K562 (cell line): Measurements from ENCODE around the gene ZNF284. TPM values are rescaled to one million over a fixed set of nuclear protein-coding genes. Genes with fewer than 3 reads are reported as not detected.

Experiments used
- E2F3 ChIP-seq: fragments of 250-450 bp; sonication (Bioruptor Pico); IDR thresholded peaks from 2 replicates; pipeline ENCODE4 v1.4.0; 2020; ENCODE audit warnings: mild to moderate bottlenecking
- GABPB1 ChIP-seq: sonication (generic); formaldehyde crosslinking; IDR thresholded peaks from 2 replicates; pipeline ENCODE4 v1.8.0; 2022; ENCODE audit warnings: mild to moderate bottlenecking, missing genetic modification reagents
- RBFOX2 ChIP-seq: fragments of 200-400 bp; formaldehyde crosslinking; IDR thresholded peaks from 2 replicates; pipeline ENCODE4 v1.6.1; 2017; ENCODE audit warnings: low read depth, mild to moderate bottlenecking, low read length, moderate library complexity
- RCOR1 ChIP-seq, 2 experiments: IDR thresholded peaks; 2 replicates each; pipeline ENCODE4 v1.6.1; 2012; ENCODE audit warnings: low read depth in 2 of 2, low read length in 2 of 2, borderline replicate concordance in 1 of 2, improper control_type of control experiment in 1 of 2
- REST ChIP-seq, 2 experiments: fragments of 450-650 bp; formaldehyde crosslinking in 1 of 2; IDR thresholded peaks; 2 replicates each; pipeline versions ENCODE4 v1.4.0 to v1.6.1; 2014 to 2020; ENCODE audit warnings: mild to moderate bottlenecking in 2 of 2, borderline replicate concordance in 1 of 2, low read depth in 1 of 2
- SP1 ChIP-seq: sonication (generic); formaldehyde crosslinking; IDR thresholded peaks from 2 replicates; pipeline ENCODE4 v1.8.1; 2022; ENCODE audit warnings: mild to moderate bottlenecking, missing genetic modification reagents
- STAT5B ChIP-seq: fragments of 250-450 bp; sonication (Bioruptor Pico); IDR thresholded peaks from 2 replicates; pipeline ENCODE4 v1.8.0; 2021; ENCODE audit warnings: mild to moderate bottlenecking, inconsistent platforms
- ZC3H8 ChIP-seq: fragments of 450-650 bp; IDR thresholded peaks from 2 replicates; pipeline ENCODE4 v1.6.1; 2017
- ZHX1 ChIP-seq: fragments of 150-350 bp; conservative IDR thresholded peaks from 2 replicates; pipeline ENCODE4 v1.6.1; 2014; ENCODE audit warnings: low read length
- ZMIZ1 ChIP-seq, 2 experiments: fragments of 150-350 bp in 1 of 2; IDR thresholded peaks; 2 replicates each; pipeline ENCODE4 v1.6.1; 2012 to 2016; ENCODE audit warnings: low read depth in 2 of 2, low read length in 2 of 2, mild to moderate bottlenecking in 1 of 2, moderate library complexity in 1 of 2
- ZNF586 ChIP-seq: fragments of 450-650 bp; formaldehyde crosslinking; conservative IDR thresholded peaks from 2 replicates; pipeline ENCODE4 v1.4.0; 2020; ENCODE audit warnings: mild to moderate bottlenecking, moderate library complexity
- ZNF644 ChIP-seq: fragments of 200-800 bp; sonication (Bioruptor generic); IDR thresholded peaks from 2 replicates; pipeline ENCODE4 v1.6.1; 2016; ENCODE audit warnings: low read depth, missing genetic modification characterization, missing compliant biosample characterization
- polyA plus RNA-seq, 8 experiments: library from polyadenylated mRNA; depleted of rRNA in 4 of 8; stranded (reverse) in 5 of 8; unstranded in 3 of 8; fragments of >200 nt; fragmentation: Nextera tagmentation in 2 of 8; fragmentation: Illumina TruSeq in 1 of 8; extraction: Ambion mirVana in 2 of 8; extraction: Trizol in 1 of 8; gene quantifications; 2 replicates each; pipeline versions ENCODE4 v1.2.1 to v1.2.3, GENCODE V29; 2011 to 2014; ENCODE audit warnings: inconsistent platforms in 1 of 8, missing spikeins in 1 of 8
- total RNA-seq, 7 experiments: library from RNA; depleted of rRNA in 6 of 7; stranded (reverse); fragments of >200 nt in 6 of 7; fragmentation: Illumina TruSeq in 2 of 7; extraction: Trizol in 2 of 7; gene quantifications; 2 replicates each; pipeline versions ENCODE4 v1.2.1 to v1.2.3, GENCODE V29; 2011 to 2021; ENCODE audit warnings: low replicate concordance in 1 of 7

Gene ZNF284
- total and polyA plus RNA-seq, 9 of the 15 experiments (the other 6 are each of a cell fraction or from before 2014, with no cell fraction given) = 0.07 to 0.24 (median 0.20) TPM

- TF ChIP-seq REST (IDR thresholded peaks at IDR 0.05; ENCODE audit: borderline replicate concordance) (no peak), REST (CRISPR knock-in tag; IDR thresholded peaks at IDR 0.05; ENCODE audit: low read depth) (no peak), STAT5B (no peak), ZHX1 (no peak), RBFOX2 (peak; percentile 75), ZC3H8 (no peak), SP1 (CRISPR knock-in tag) (peak; percentile 55; the same call in 1 of the 2 replicates), RCOR1 (IDR thresholded peaks at IDR 0.05; ENCODE audit: borderline replicate concordance in 1 of 2, low read depth in 2 of 2, low read length in 2 of 2) (0 out of 4 replicates have a peak, but pooled peaks of 1 of the 2 experiments have one; percentile 20), ZMIZ1 (IDR thresholded peaks at IDR 0.05; ENCODE audit: low read depth in 2 of 2, low read length in 2 of 2) (peak in 1 of 2 experiments; percentile 66; a peak in 1 of 4 replicates), ZNF644 (peak; percentile 80), ZNF586 (CRISPR knock-in tag) (no peak), GABPB1 (CRISPR knock-in tag) (peak; percentile 90), E2F3 (CRISPR knock-in tag) (0 out of 2 replicates have a peak, but pooled peaks have one; percentile 45)
Observed at GRCh38 chr19:44093931-44094765, 22.2 kb downstream of the ZNF284 start, which contains the start of gene ZNF224 (continued).
